HepG2 (cell line): Measurements from ENCODE around the gene TBC1D1. TPM values are rescaled to one million over a fixed set of nuclear protein-coding genes. Genes with fewer than 3 reads are reported as not detected.

Experiments used
- AHR ChIP-seq: IDR thresholded peaks from 2 replicates; pipeline ENCODE4 v1.6.1; 2018; ENCODE audit warnings: missing genetic modification reagents, missing compliant biosample characterization
- ESRRA ChIP-seq: sonication (generic); formaldehyde crosslinking; IDR thresholded peaks from 2 replicates; pipeline ENCODE4 v1.5.1; 2020; ENCODE audit warnings: mild to moderate bottlenecking, low read depth, missing genetic modification reagents
- GRHL1 ChIP-seq: sonication (generic); formaldehyde crosslinking; conservative IDR thresholded peaks from 2 replicates; pipeline ENCODE4 v1.8.0; 2022; ENCODE audit warnings: missing genetic modification reagents
- KDM5B ChIP-seq: sonication (generic); formaldehyde crosslinking; IDR thresholded peaks from 2 replicates; pipeline ENCODE4 v1.4.0; 2020; ENCODE audit warnings: missing genetic modification reagents, mild to moderate bottlenecking, borderline replicate concordance
- RFX1 ChIP-seq: fragments of 450-650 bp; IDR thresholded peaks from 2 replicates; pipeline ENCODE4 v1.6.1; 2017
- SYNCRIP ChIP-seq: fragments of 200-400 bp; formaldehyde crosslinking; IDR thresholded peaks from 2 replicates; pipeline ENCODE4 v1.6.1; 2018; ENCODE audit warnings: mild to moderate bottlenecking, low read depth, low read length; ENCODE audit not compliant: insufficient read depth
- ZBTB43 ChIP-seq: sonication (generic); formaldehyde crosslinking; conservative IDR thresholded peaks from 2 replicates; pipeline ENCODE4 v1.4.0; 2020; ENCODE audit warnings: missing genetic modification reagents
- ZFP36L1 ChIP-seq: sonication (generic); formaldehyde crosslinking; IDR thresholded peaks from 2 replicates; pipeline ENCODE4 v1.8.0; 2022; ENCODE audit warnings: mild to moderate bottlenecking, missing genetic modification reagents, moderate library complexity
- ZMAT3 ChIP-seq: sonication (generic); formaldehyde crosslinking; conservative IDR thresholded peaks from 2 replicates; pipeline ENCODE4 v1.7.0; 2021; ENCODE audit warnings: missing genetic modification reagents
- ZNF124 ChIP-seq: sonication (generic); formaldehyde crosslinking; IDR thresholded peaks from 2 replicates; pipeline ENCODE4 v1.4.0; 2020; ENCODE audit warnings: missing genetic modification reagents
- ZNF275 ChIP-seq: sonication (generic); formaldehyde crosslinking; IDR thresholded peaks from 2 replicates; pipeline ENCODE4 v1.8.0; 2022; ENCODE audit warnings: missing genetic modification reagents, mild to moderate bottlenecking, inconsistent platforms, borderline replicate concordance
- ZNF414 ChIP-seq: sonication (generic); formaldehyde crosslinking; IDR thresholded peaks from 2 replicates; pipeline ENCODE4 v1.5.0; 2020; ENCODE audit warnings: missing genetic modification reagents
- ZNF468 ChIP-seq: sonication (generic); formaldehyde crosslinking; IDR thresholded peaks from 2 replicates; pipeline ENCODE4 v1.8.0; 2022; ENCODE audit warnings: mild to moderate bottlenecking, moderate library complexity, missing genetic modification reagents
- ZNF564 ChIP-seq: sonication (generic); formaldehyde crosslinking; IDR thresholded peaks from 2 replicates; pipeline ENCODE4 v1.8.1; 2023; ENCODE audit warnings: mild to moderate bottlenecking, missing genetic modification reagents
- ZNF570 ChIP-seq: sonication (generic); formaldehyde crosslinking; IDR thresholded peaks from 2 replicates; pipeline ENCODE4 v1.4.0; 2020; ENCODE audit warnings: mild to moderate bottlenecking, missing genetic modification reagents, borderline replicate concordance
- ZNF646 ChIP-seq: sonication (generic); formaldehyde crosslinking; IDR thresholded peaks from 2 replicates; pipeline ENCODE4 v1.9.0; 2021; ENCODE audit warnings: mild to moderate bottlenecking, missing genetic modification reagents
- ZNF784 ChIP-seq: sonication (generic); formaldehyde crosslinking; IDR thresholded peaks from 2 replicates; pipeline ENCODE4 v1.5.1; 2020; ENCODE audit warnings: missing genetic modification reagents, mild to moderate bottlenecking, borderline replicate concordance
- ZNF788 ChIP-seq: sonication (generic); formaldehyde crosslinking; IDR thresholded peaks from 2 replicates; pipeline ENCODE4 v1.5.0; 2020; ENCODE audit warnings: mild to moderate bottlenecking, missing genetic modification reagents, borderline replicate concordance
- polyA plus RNA-seq, 8 experiments: library from polyadenylated mRNA; depleted of rRNA in 3 of 8; stranded (reverse) in 7 of 8; unstranded in 1 of 8; fragments of >200 nt; fragmentation: Illumina TruSeq in 4 of 8; extraction: Trizol in 4 of 8; gene quantifications; 2 replicates each; pipeline versions ENCODE4 v1.2.1 to v1.2.3, GENCODE V29; 2011 to 2016; ENCODE audit warnings: low read depth in 4 of 8, missing spikeins in 1 of 8, mixed read lengths in 1 of 8; ENCODE audit not compliant: insufficient read depth in 1 of 8
- total RNA-seq, 5 experiments: library from RNA; depleted of rRNA; stranded (reverse); fragments of >200 nt; fragmentation: Illumina TruSeq; extraction: Trizol; gene quantifications; 2 replicates each; pipeline ENCODE4 v1.2.3, GENCODE V29; 2016; ENCODE audit warnings: low read depth in 1 of 5

Gene TBC1D1
- total and polyA plus RNA-seq, 2 of the 13 experiments (the other 11 are each of a cell fraction or from before 2014, with no cell fraction given), result 37.3 to 62.8 TPM

GRCh38 chr4:38109896-38110295 is 219.0 kb downstream of the TBC1D1 start (continued):
- TF ChIP-seq ZNF414 (CRISPR knock-in tag), result no peak
- TF ChIP-seq ZNF564 (CRISPR knock-in tag), result no peak
- TF ChIP-seq KDM5B (CRISPR knock-in tag), result no peak
- TF ChIP-seq AHR (CRISPR knock-in tag), result no peak
- TF ChIP-seq ZNF788 (CRISPR knock-in tag), result no peak
- TF ChIP-seq ZNF124 (CRISPR knock-in tag), result no peak
- no peak for TF ChIP-seq ZBTB43 (CRISPR knock-in tag)
- no peak for TF ChIP-seq ZNF570 (CRISPR knock-in tag)
- no peak for TF ChIP-seq RFX1
- TF ChIP-seq GRHL1, result no peak
- no peak for TF ChIP-seq ZNF646 (CRISPR knock-in tag)
- no peak for TF ChIP-seq ZNF468 (CRISPR knock-in tag)
- TF ChIP-seq ZFP36L1, result no peak
- TF ChIP-seq SYNCRIP, result no peak
- no peak for TF ChIP-seq ZMAT3
- no peak for TF ChIP-seq ESRRA (CRISPR knock-in tag)
- no peak for TF ChIP-seq ZNF784 (CRISPR knock-in tag)
- TF ChIP-seq ZNF275 (CRISPR knock-in tag), result no peak
